CD4-positive, alpha-beta memory T cell (primary cell): ENCODE measurements around the gene GBA2. TPM values are rescaled to one million over a fixed set of nuclear protein-coding genes. Genes with fewer than 3 reads are reported as not detected.

Experiments used
- CTCF ChIA-PET: fragments of 350-600 bp; sonication (Branson Sonifier 250); formaldehyde crosslinking; loops from one replicate; lab custom pipeline; 2021; ENCODE audit warnings: inconsistent platforms; ENCODE audit not compliant: partially characterized antibody; lab: Charles Lee
- POLR2A ChIA-PET: fragments of 350-600 bp; sonication (Branson Sonifier 250); formaldehyde crosslinking; loops from one replicate; lab custom pipeline; 2021; ENCODE audit not compliant: partially characterized antibody; lab: Charles Lee
- DNase-seq, 5 donors: peaks; one replicate each; pipeline versions ENCODE4 v3.0.0 to v3.0.0-alpha.2; 2020 to 2022; ENCODE audit warnings: mixed read lengths in 1 of 5
- H3K27ac ChIP-seq: one replicate; pipeline ENCODE4 v1.7.0; 2013; ENCODE audit warnings: low read depth, low read length
- H3K27me3 ChIP-seq: 2 replicates; pipeline ENCODE4 v1.7.0; 2013; ENCODE audit warnings: mild to moderate bottlenecking, low read length, moderate library complexity; ENCODE audit not compliant: insufficient read depth
- H3K36me3 ChIP-seq: 2 replicates; pipeline ENCODE4 v1.7.0; 2013; ENCODE audit warnings: mild to moderate bottlenecking, low read length, moderate library complexity; ENCODE audit not compliant: insufficient read depth
- H3K4me1 ChIP-seq: 2 replicates; pipeline ENCODE4 v1.7.0; 2013; ENCODE audit warnings: mild to moderate bottlenecking, low read length, moderate library complexity; ENCODE audit not compliant: insufficient read depth
- H3K4me3 ChIP-seq, 2 donors: one replicate each; pipeline ENCODE4 v1.7.0; 2013; ENCODE audit warnings: low read length in 2 of 2, mild to moderate bottlenecking in 1 of 2
- H3K9me3 ChIP-seq, 2 donors: one replicate each; pipeline ENCODE4 v1.7.0; 2013; ENCODE audit warnings: low read length in 2 of 2, control low read depth in 1 of 2; ENCODE audit not compliant: control insufficient read depth in 1 of 2
- H3K27ac Mint-ChIP-seq, 7 donors: one replicate each; pipeline ENCODE4 v1.8.0; 2020 to 2021; ENCODE audit warnings: mixed read lengths in 7 of 7, mild to moderate bottlenecking in 6 of 7, inconsistent platforms in 3 of 7, moderate library complexity in 3 of 7
- H3K27me3 Mint-ChIP-seq, 2 donors: one replicate each; pipeline ENCODE4 v1.8.0; 2020 to 2021; ENCODE audit warnings: mixed read lengths in 2 of 2
- H3K36me3 Mint-ChIP-seq, 2 donors: one replicate each; pipeline ENCODE4 v1.8.0; 2020 to 2021; ENCODE audit warnings: mixed read lengths in 2 of 2, inconsistent platforms in 1 of 2, mild to moderate bottlenecking in 1 of 2
- H3K4me1 Mint-ChIP-seq, 4 donors: one replicate each; pipeline ENCODE4 v1.8.0; 2020 to 2021; ENCODE audit warnings: mixed read lengths in 4 of 4, mild to moderate bottlenecking in 1 of 4
- H3K4me3 Mint-ChIP-seq, 8 donors: one replicate each; pipeline ENCODE4 v1.8.0; 2020 to 2021; ENCODE audit warnings: mixed read lengths in 8 of 8, mild to moderate bottlenecking in 7 of 8, moderate library complexity in 6 of 8, inconsistent platforms in 3 of 8
- H3K9me3 Mint-ChIP-seq, 8 donors: one replicate each; pipeline ENCODE4 v1.8.0; 2020 to 2021; ENCODE audit warnings: mixed read lengths in 8 of 8, mild to moderate bottlenecking in 5 of 8, inconsistent platforms in 3 of 8, moderate library complexity in 1 of 8
- intact Hi-C: fragments of 100-400 bp; cut with micrococcal nuclease; formaldehyde crosslinking; loops from one replicate; pipeline ENCODE4 v1.15.1; 2023
- polyA plus RNA-seq, 2 donors: library from polyadenylated mRNA; unstranded; fragments of 300-500 nt; fragmentation: Illumina TruSeq; gene quantifications; one replicate each; pipeline ENCODE4 v1.2.3, GENCODE V29; 2021
- total RNA-seq, 2 experiments: library from RNA; stranded (reverse); gene quantifications; one replicate each; pipeline ENCODE4 v1.2.3, GENCODE V29; 2021

GBA2 gene
- total and polyA plus RNA-seq, 4 experiments from 2014 or later: 16.3 to 66.3 (median 44.1) TPM

GRCh38 chr9:35716230-35716629 is 32.8 kb downstream of the GBA2 start:
- H3K4me3 Mint-ChIP-seq: no peak overlapping the region
- no peak overlapping the region for H3K27ac ChIP-seq
- POLR2A ChIA-PET: interaction anchor here (0.8 to 1.3 kb wide), 2 partner anchors 12 to 32 kb away, joined by 3 to 6 read pairs; no protein-coding TSS in a partner anchor
- H3K9me3 ChIP-seq: no peaks in the 10 kb centered on the region
- H3K9me3 Mint-ChIP-seq: no peaks in the 10 kb centered on the region
- intact Hi-C loops: no loop called here
- H3K4me1 Mint-ChIP-seq: no peaks in the 10 kb centered on the region
- no peak overlapping the region for H3K4me3 ChIP-seq
- H3K27me3 Mint-ChIP-seq: no peaks in the 10 kb centered on the region
- H3K27ac Mint-ChIP-seq: peak overlapping the region in 5 of 7 donors; percentile 15 to 94 (median 52)
- CTCF ChIA-PET: interaction anchor here (0.7 to 8.4 kb wide), 6 partner anchors 12 to 166 kb away, joined by 3 to 76 read pairs (median 5); partner anchors contain the start of genes CCDC107 and RMRP
- H3K4me1 ChIP-seq: no peaks in the 10 kb centered on the region
- no peak for DNase-seq
- H3K36me3 ChIP-seq: peaks cover 94% of the 10 kb centered on the region
- no peaks in the 10 kb centered on the region for H3K27me3 ChIP-seq
- H3K36me3 Mint-ChIP-seq: peaks cover 75 to 93% of the 10 kb centered on the region in 2 donors

- H3K27me3 Mint-ChIP-seq: no peaks in the 10 kb centered on the region
- Histone ChIP-seq H3K27me3 (no peaks in the 10 kb centered on the region), H3K36me3 (peaks cover 89% of the 10 kb centered on the region), H3K9me3 (no peaks in the 10 kb centered on the region), H3K4me3 (no peak overlapping the region), H3K27ac (no peak overlapping the region), H3K4me1 (no peaks in the 10 kb centered on the region)
- peaks cover 0 to 2% (median 0%) of the 10 kb centered on the region in 4 donors for H3K4me1 Mint-ChIP-seq
- peak overlapping the region in 5 of 7 donors; percentile 12 to 80 (median 67) for H3K27ac Mint-ChIP-seq
- CTCF ChIA-PET: interaction anchor here (0.7 to 8.4 kb wide), 4 partner anchors 13 to 168 kb away, joined by 3 to 76 read pairs (median 4); no protein-coding TSS in a partner anchor
- intact Hi-C loops: no loop called here
- peaks cover 79 to 92% of the 10 kb centered on the region in 2 donors for H3K36me3 Mint-ChIP-seq
- DNase-seq: no peak
- peak overlapping the region in 1 of 8 donors; percentile 21 for H3K4me3 Mint-ChIP-seq
- H3K9me3 Mint-ChIP-seq: no peaks in the 10 kb centered on the region
- POLR2A ChIA-PET: interaction anchor here (0.8 to 3.0 kb wide), 4 partner anchors 8 to 52 kb away, joined by 3 to 11 read pairs (median 4); partner anchors contain the start of genes CREB3 and TLN1
These were observed 34.3 kb downstream of the GBA2 start for GRCh38 chr9:35714579-35715252.

- no peak for DNase-seq
- Histone ChIP-seq H3K9me3 (no peaks in the 10 kb centered on the region), H3K36me3 (peaks cover 83% of the 10 kb centered on the region), H3K4me3 (no peak overlapping the region), H3K4me1 (no peaks in the 10 kb centered on the region), H3K27me3 (no peaks in the 10 kb centered on the region), H3K27ac (no peak overlapping the region)
- ChIA-PET CTCF (interaction anchor here (1.5 to 8.4 kb wide), 2 partner anchors 11 to 18 kb away, joined by 3 to 76 read pairs; no protein-coding TSS in a partner anchor), POLR2A (interaction anchor here (1.2 to 3.0 kb wide), 2 partner anchors 9 to 18 kb away, joined by 3 to 11 read pairs; partner anchors contain the start of genes CREB3 and TLN1)
- Mint-ChIP-seq H3K4me1 (peaks cover 0 to 2% (median 0%) of the 10 kb centered on the region in 4 donors), H3K27ac (peak overlapping the region in 2 of 7 donors; percentile 31 to 67), H3K4me3 (no peak overlapping the region), H3K27me3 (no peaks in the 10 kb centered on the region), H3K36me3 (peaks cover 79 to 90% of the 10 kb centered on the region in 2 donors), H3K9me3 (no peaks in the 10 kb centered on the region)
- intact Hi-C loops: no loop called here
These were observed 34.9 kb downstream of the GBA2 start for GRCh38 chr9:35714123-35714522.

- Mint-ChIP-seq H3K27me3 (no peaks in the 10 kb centered on the region), H3K9me3 (no peaks in the 10 kb centered on the region), H3K36me3 (peaks cover 84 to 90% of the 10 kb centered on the region in 2 donors), H3K4me3 (no peak overlapping the region), H3K27ac (peak overlapping the region in 4 of 7 donors; percentile 60 to 84 (median 68)), H3K4me1 (peaks cover 0 to 2% (median 0%) of the 10 kb centered on the region in 4 donors)
- no peaks in the 10 kb centered on the region for H3K27me3 ChIP-seq
- H3K4me1 ChIP-seq: no peaks in the 10 kb centered on the region
- CTCF ChIA-PET: interaction anchor here (1.5 to 8.4 kb wide), 2 partner anchors 12 to 17 kb away, joined by 3 to 76 read pairs; no protein-coding TSS in a partner anchor
- POLR2A ChIA-PET: interaction anchor here (0.8 to 3.0 kb wide), 2 partner anchors 19 to 27 kb away, joined by 3 to 11 read pairs; partner anchors contain the start of genes CREB3 and TLN1
- no peak overlapping the region for H3K4me3 ChIP-seq
- no peak overlapping the region for H3K27ac ChIP-seq
- H3K9me3 ChIP-seq: no peaks in the 10 kb centered on the region
- intact Hi-C loops: no loop called here
- peaks cover 83% of the 10 kb centered on the region for H3K36me3 ChIP-seq
- DNase-seq: no peak
These were observed 35.5 kb downstream of the GBA2 start for GRCh38 chr9:35713578-35713977.

GRCh38 chr9:35712762-35713400 is 36.1 kb downstream of the GBA2 start:
- no peak overlapping the region for H3K4me3 Mint-ChIP-seq
- H3K4me1 Mint-ChIP-seq: peaks cover 0 to 2% (median 0%) of the 10 kb centered on the region in 4 donors
- ChIA-PET POLR2A (interaction anchor here (0.8 to 3.0 kb wide), 3 partner anchors 19 to 48 kb away, joined by 3 to 11 read pairs (median 3); partner anchors contain the start of genes CREB3 and TLN1), CTCF (interaction anchor here (0.8 to 8.4 kb wide), 4 partner anchors 8 to 92 kb away, joined by 3 to 76 read pairs (median 5); no protein-coding TSS in a partner anchor)
- intact Hi-C loops: no loop called here
- H3K4me1 ChIP-seq: no peaks in the 10 kb centered on the region
- no peak for DNase-seq
- H3K27me3 Mint-ChIP-seq: no peaks in the 10 kb centered on the region
- peaks cover 84 to 89% of the 10 kb centered on the region in 2 donors for H3K36me3 Mint-ChIP-seq
- no peaks in the 10 kb centered on the region for H3K9me3 Mint-ChIP-seq
- H3K27ac ChIP-seq: no peak overlapping the region
- H3K27ac Mint-ChIP-seq: peak overlapping the region in 3 of 7 donors; percentile 55 to 70 (median 60)
- no peaks in the 10 kb centered on the region for H3K9me3 ChIP-seq
- H3K27me3 ChIP-seq: no peaks in the 10 kb centered on the region
- no peak overlapping the region for H3K4me3 ChIP-seq
- peaks cover 82% of the 10 kb centered on the region for H3K36me3 ChIP-seq

- no peaks in the 10 kb centered on the region for H3K9me3 Mint-ChIP-seq
- peaks cover 0 to 7% (median 1%) of the 10 kb centered on the region in 4 donors for H3K4me1 Mint-ChIP-seq
- H3K4me1 ChIP-seq: no peaks in the 10 kb centered on the region
- DNase-seq: no peak
- peak overlapping the region in 1 of 8 donors; percentile 26 for H3K4me3 Mint-ChIP-seq
- H3K36me3 ChIP-seq: peaks cover 82% of the 10 kb centered on the region
- H3K27me3 Mint-ChIP-seq: no peaks in the 10 kb centered on the region
- H3K36me3 Mint-ChIP-seq: peaks cover 84 to 89% of the 10 kb centered on the region in 2 donors
- no peaks in the 10 kb centered on the region for H3K9me3 ChIP-seq
- peak overlapping the region in 5 of 7 donors; percentile 27 to 83 (median 56) for H3K27ac Mint-ChIP-seq
- ChIA-PET POLR2A (interaction anchor here (1.0 to 3.0 kb wide), 2 partner anchors 20 to 47 kb away, joined by 3 to 11 read pairs; partner anchors contain the start of genes CREB3 and TLN1), CTCF (interaction anchor here (1.5 to 8.4 kb wide), 2 partner anchors 9 to 16 kb away, joined by 3 to 76 read pairs; no protein-coding TSS in a partner anchor)
- no peak overlapping the region for H3K27ac ChIP-seq
- no peak overlapping the region for H3K4me3 ChIP-seq
- intact Hi-C loops: no loop called here
- H3K27me3 ChIP-seq: no peaks in the 10 kb centered on the region
These were observed 37.3 kb downstream of the GBA2 start for GRCh38 chr9:35711501-35712428.
